HG03139 (cell line): ENCODE results near the gene NEK10.
"Not testable (repeated sequence)": the region's sequence is repeated elsewhere in the genome, so short reads cannot be mapped to it uniquely, and the experiment has no call there.

Experiments
- ATAC-seq: cut with Tn5 transposase; IDR thresholded peaks from one replicate; pipeline ENCODE4 v1.9.1; 2021; ENCODE audit not compliant: unreplicated experiment

Gene NEK10

DNA sequence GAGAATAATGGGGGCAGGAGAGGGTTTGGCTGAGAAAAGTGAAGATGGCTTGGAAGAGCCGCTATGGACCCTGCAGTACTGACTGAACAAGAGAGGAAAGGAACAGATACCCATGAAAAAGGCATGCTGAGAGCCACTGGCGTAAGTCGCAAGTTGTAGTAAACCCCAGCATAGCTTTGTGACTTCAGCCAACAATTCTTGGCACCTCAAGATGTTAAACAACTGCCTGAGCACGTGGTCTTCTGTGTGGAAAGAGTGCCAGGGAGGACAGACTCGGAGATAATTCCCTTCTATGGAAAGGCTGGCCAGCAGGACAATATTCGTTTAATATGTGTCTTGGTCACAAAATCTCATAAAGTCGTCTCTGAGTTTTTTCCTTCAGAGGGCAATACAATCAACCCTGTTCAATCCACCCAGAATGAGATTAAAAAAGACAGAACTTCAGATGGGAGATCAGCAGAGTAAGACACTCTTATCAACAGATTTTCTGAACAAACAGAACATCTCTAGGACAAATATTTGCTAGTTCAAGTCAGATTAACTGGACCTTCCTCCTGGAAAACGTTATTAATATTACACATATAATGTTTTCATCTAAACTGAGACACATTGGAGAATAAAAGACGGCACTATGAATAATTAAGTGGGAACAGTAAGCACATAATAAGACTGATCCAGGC lies 49.2 kb downstream of the NEK10 start:
- no peak for ATAC-seq

DNA sequence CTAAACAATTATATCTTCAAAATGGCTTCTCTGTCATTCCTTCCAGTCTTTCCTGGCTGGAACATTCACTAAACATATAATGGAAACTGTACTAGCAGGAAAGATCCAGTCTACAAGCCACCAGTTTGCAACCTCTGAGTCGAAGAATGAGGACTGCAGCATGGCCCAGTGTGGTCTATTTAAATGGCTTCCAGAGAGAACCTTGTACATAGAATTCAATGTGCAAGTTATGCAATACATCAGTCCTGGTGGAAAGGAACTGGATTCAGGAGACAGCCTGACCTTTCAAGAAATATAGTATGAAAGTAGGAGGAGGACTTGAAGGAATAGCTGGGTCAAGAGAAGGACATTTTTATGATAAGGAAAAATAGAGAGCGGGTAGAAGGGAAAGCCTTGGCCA lies 49.9 kb downstream of the NEK10 start:
- ATAC-seq, result no peak

DNA sequence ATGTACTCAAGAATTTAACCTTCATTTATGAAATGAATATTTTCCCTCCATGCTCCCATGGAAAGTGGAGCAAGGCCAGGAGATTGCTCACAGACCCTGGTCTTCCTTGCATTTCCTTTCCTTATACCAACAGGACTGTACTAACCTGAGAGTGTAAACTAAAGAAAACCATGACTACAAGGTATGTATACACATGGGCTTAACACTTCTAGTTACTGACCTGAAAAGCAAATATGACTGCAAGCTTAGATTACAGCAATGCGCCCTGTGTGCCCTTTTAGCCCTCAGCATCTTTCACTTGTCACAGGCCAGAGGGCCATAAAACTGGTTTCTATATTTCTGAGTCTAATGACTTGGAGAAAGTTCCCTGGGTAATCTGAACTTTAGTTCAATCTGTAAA lies 52.1 kb downstream of the NEK10 start:
- no peak for ATAC-seq

DNA sequence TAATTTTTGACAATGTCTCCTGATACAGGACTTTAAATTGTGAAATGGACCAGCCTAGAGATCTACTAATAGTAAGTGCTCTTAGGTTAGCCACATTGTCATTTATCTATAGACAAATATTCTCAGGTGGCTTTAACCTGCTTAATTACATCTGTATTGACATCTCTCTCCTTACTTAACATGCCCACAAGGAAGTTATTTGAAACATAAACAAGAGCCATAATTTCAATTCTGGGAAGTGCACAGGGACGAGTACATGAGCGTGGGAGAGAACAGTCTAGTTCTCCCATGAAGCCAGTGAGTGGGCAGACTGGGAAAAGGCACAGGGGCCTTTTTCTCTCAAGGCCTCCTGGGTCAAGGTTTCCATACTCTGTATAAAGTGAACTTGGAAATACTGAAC lies 54.2 kb downstream of the NEK10 start:
- ATAC-seq, result no peak

DNA sequence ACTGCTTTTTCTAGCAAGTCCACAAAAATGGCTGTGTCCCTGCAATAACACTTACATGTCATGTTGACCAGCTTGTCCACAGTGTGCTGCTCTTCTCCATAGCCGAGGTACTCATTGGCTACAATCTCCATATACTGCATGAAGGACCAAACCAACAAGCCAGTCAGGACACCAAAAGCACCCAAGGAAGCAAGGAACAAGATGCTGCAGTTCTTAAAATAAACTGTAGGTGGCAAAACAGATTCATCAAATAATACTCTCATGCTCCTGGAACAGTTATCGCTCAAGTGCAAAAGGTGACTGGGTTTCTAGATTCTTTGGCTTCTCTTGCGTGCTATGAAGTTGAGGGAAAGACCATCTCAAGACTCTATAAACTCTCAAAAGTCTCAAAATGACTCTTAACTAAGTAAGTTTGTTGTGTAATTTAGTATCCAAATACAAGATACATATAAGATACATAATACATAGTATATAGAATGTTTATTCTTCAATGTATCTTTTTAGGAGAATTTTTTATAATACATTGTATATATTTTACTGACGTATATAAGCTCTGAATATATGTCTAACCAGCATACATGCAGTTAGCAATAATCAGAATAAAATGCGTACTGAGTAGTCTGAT lies 57.0 kb downstream of the NEK10 start:
- peak; percentile 91 for ATAC-seq

DNA sequence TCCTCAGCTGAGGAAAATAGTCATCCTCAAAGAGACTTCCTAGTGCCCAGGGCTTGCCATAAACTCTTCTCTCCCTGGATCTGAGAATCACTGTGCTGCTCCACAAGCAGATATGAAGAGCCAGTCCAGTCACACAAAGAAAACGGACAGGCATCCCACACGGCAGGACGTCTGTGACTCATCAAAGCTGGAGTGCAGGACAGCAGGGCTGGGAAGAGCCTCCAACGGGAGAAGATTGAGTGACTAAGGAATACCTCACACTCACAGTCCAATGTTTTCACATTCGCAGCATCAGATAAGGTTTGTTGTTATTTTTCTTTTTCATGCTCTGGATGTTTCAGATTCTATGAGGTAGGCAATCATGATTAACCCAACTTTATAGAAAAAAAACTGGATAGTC lies 57.8 kb downstream of the NEK10 start:
- no peak for ATAC-seq

DNA sequence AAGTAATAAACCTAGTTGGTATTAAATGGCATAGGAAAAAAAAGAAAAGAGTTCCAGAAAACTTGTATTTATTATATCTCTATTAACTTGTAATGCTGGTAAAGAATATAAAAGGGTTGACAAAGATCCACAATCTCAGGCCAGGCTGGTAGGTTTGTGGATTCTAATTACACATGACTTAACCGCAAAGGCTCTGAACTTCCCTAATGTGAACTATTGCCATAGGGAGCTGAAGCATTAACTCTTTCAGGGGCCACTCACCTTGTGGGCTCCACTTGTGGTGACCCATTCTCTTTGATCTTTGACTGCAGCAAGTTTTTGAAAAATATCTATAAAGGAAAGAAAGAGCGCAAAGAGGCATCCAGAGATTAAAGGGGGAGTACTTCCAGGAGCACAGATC lies 58.5 kb downstream of the NEK10 start:
- no peak for ATAC-seq

DNA sequence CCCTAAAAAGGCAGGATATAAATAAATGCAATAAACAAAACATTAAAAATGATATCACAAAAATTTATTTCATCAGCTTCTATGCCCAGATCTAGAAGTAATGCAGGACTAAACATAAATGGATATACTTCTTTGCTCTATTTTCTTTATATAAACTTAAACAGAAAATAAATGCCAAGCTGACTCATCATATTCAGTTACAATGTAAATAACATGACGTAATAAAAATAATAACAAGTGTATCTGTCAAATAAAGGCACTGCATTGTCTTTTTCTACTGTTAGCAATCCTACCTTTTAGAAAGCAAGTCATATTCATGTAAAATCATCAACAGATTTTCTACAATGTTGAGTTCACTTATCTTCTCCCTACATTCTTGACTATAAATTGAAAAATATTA lies 61.6 kb downstream of the NEK10 start:
- no peak for ATAC-seq

DNA sequence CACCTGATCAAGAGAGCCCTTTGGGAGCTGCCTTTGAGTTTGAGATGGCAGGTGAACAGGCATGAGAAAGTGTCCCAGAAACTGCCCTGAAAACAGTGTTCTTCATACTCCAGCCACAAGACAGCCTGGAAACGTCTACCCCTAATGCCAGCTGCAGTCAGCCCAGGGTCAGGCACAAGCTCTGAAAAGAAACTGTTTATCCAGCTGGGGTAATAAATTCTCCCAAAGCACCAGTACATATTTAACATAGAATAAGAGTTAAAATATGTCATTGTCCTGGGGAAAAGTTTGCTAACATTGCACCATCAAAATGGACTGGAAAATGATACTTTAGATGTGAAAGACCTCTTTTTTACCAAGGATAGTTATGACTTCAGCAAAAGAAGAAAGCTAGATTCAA lies 66.3 kb downstream of the NEK10 start:
- no peak for ATAC-seq

DNA sequence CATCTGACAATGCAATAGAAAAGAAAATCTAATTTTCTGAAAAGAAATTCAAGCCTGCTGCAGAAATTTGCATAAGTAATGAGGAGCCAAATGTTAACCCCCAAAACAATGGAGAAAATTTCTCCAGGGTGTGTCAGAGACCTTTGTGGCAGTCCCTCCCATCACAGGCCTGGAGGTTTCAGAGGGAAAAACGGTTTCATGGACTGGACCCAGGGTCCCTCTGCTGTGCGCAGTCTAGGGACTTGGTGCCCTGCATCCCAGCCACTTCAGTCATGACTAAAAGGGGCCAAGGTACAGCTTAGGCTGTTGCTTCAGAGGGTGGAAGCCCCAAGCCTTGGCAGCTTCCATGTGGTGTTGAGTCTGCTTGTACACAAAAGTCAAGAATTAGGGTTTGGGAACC lies 70.2 kb downstream of the NEK10 start:
- ATAC-seq, result not testable (repeated sequence)

DNA sequence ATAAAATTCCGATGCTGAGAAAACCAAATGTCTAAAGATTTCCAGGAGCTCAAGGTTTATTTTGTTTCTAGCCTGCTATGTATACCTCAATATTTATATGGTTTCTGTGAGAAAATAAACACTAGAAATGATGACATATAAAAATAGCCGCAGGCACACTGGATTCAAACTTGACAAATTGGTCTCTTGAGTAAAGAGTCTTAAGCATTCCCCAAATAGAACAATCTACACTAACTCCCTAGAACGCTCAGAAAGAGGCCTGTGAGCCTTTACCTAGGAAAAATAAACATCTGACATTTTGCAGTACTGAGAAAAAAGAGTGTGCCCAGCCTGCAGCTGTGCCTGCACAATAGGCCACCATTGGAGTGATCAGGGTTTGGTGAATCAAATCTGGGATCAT lies 75.2 kb downstream of the NEK10 start:
- ATAC-seq, result no peak

DNA sequence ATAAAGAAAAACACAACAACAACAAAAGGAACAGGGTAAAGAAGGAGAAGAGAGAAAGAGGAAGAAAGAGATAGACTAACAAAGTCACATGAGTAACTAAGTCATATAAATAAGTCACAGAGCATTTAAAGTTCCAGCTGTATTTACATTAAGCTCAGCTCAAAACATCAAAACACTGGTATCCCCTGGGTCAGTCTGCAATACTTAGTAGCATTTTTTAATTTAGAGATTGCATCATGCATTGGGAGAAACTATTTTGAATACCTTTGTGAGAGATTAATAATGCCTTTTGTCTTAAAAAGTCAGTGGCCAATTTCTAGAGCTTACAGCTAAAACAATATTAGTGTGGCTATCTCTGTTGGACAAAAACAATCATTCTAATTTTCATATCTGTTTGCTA lies 78.4 kb downstream of the NEK10 start:
- ATAC-seq, result no peak

DNA sequence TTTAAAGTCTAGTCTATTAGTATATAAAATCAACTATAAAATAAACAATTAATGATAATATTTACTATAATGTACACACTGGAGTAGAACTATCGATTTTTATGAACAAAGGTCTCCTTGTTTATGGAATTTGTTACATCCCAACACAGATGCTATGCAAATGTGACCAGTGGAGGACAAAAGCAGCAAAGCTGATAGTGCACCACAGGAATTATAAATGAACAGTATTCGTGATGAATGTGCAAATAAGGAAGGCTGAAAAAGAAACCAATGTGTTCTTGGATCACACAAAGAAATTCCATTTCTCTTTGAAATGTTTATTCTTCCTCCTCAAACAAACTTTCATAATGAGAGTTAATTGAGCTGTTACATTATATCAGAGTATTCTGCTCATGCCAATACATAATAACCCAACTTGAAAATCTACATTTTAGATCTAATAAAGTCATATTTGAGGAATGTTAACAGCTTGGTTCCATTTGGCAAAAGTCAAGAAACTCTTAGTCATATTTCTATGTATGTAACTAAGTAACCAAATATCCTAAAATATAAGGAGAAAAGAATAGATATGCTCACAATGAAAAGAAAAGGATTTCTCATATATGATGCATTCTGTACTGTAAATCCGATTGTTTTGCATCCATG lies 79.3 kb downstream of the NEK10 start:
- no peak for ATAC-seq

DNA sequence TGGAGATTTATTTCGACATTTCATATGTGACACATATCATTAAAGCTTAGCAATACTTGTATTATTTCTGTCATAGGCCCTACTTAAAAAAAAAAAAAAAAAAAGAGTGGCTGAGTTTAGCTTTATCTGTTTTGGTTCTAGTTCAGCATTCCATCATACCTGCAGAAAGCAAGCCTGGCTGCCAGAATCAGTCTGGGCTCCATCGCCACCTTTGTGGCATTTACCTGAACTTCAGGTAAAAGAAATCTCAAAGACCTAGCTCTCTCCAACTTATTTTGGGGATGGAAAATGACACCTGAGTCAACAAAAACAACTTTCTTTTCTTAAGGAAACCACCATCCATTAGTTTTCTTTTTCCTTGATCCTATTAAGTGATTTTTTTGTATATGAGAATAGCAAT lies 82.1 kb downstream of the NEK10 start:
- ATAC-seq, result no peak

DNA sequence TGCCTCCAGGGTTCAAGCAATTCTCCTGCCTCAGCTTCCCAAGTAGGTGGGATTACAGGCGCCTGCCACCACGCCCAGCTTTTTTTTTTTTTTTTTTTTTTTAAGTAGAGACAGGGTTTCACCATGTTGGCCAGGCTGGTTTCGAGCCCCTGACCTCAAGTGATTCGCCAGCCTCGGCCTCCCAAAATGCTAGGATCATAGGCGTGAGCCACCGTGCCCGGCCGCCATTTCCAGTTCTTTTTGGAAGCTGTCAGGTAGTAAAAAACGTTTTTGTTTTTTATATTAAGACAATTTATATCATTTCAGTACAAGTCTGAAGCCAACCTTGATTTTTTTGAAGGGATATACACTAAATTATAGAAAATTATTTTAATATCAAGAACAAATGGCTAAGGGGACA lies 82.7 kb downstream of the NEK10 start:
- ATAC-seq, result not testable (repeated sequence)

DNA sequence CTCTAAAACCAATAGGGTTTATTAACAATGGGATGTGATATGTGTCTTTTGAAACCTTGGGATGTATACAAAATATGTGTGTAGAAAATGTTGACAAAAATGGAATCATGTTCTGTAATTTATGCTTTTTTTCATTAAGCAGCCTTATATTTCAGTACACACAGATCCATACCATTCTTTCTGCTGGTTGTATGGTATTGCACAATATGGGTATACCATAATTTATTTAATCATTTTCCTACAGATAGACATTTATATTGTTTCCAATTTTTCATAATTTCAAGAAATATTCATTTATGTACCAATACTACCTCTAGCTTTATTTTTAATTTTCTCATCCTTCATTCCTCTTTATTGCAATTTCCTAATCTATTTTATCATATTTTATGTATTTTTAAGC lies 83.5 kb downstream of the NEK10 start:
- ATAC-seq, result no peak

DNA sequence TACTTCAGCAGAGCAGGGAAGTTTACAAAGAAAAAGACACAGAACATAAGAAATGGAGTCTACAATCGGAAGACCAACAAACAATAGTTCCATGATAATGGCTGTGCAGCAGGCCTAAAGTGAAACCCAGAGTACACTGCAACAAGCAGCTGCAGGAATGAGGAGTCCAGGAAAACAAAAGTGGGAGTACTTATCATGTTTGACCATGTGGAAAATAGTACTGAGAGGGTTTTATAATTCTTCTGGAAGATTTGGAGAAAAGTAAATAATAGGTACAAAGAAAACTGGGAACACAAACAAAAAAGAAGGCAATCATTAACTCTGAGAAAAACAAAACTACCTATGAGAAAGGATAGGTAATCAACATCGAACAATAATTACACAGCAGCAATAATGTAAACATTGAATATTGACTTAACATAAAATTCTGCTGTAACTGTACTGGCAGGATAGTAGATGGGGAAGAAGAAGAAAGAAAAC lies 87.5 kb downstream of the NEK10 start:
- no peak for ATAC-seq

DNA sequence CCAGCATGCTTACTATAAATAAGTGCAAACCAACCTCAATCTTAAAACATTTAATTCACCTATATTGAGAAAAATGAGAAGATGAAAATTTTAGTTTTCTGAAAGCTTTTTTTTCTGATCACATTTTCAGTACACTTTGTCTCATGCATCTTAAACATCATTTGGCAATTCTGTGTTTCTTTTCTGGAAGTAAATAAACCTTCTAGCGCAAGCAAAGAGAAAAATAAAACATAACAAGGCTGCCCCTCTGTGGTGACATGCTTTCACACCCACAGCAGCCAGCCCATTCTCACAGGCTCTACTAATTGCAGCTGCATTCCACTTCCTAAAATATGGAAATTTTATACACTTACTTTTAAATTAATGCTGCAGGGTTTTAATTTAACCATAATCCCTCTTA lies 90.1 kb downstream of the NEK10 start:
- no peak for ATAC-seq

DNA sequence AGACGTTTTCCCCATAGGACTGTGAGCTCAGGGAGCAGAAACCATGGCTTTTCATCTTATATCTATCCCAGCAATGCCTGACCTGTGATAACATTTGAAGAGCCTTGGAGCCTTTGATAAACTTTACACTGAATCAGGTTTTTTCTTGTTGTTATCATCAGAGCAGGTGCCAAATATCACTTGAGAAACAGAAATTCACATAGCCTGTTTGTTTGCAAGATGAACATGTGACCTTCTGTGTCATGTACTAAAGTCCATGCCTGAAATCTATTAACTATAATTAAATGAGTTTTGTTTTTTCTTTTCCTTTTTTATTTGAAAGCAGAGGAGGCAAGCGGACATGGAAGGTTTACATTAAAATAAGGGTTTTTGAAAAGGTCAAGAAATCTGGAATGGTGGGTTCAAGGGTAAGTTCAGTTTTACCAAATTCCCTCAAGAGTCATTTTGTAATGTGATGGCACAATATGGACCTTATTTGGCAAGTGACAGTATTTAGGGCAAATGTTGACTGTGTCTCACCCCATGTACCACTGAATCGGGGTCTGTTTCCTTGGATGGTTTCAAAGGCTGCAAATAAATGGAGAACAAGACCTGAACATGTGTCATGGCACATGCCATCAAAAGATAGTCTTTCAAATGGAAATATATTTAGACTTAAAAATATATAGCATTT lies 90.7 kb downstream of the NEK10 start:
- ATAC-seq, result no peak

DNA sequence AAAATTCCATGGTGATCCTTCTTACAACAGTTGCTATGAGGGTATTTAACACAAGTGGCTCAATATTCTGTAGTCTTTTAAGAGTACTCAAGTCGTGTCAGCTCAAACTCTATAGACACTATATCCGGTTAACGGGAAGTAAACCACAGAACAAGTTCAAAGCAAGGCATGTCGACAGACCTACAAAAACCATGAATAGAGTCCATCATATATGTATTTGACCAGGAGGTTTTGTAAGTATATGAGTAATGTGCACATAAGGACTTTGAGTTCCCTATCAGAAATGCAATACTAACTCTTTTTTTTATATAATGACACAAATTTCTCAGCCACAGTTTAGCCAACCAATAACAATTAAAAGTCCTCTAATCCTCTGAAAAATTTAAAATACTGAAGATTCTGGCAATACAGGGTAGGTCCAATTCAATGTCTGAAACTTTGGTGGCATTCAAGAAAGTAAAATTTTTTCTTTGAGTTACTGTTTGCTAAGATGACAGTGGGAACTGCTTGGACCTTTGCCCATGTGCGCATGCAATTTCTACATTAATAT lies 93.7 kb downstream of the NEK10 start:
- ATAC-seq, result no peak

DNA sequence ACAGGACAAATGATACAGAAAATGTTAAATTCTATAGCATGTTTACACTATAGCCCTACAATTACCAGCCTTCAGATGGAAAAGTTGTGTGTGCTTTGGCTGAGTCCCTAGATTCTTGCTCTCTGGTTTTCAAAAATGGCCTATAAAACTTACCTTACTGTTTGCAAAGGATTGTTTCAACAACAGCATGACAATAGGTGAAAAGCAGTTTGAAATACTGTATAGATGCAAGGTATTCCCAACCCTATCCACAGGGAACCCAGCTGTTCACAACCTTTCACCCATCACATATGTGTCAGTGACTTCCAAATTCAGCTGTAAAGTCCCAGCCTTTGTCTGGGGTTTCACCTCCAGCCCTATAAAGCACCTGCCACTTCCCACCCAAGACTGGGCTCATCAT lies 97.3 kb downstream of the NEK10 start:
- no peak for ATAC-seq

DNA sequence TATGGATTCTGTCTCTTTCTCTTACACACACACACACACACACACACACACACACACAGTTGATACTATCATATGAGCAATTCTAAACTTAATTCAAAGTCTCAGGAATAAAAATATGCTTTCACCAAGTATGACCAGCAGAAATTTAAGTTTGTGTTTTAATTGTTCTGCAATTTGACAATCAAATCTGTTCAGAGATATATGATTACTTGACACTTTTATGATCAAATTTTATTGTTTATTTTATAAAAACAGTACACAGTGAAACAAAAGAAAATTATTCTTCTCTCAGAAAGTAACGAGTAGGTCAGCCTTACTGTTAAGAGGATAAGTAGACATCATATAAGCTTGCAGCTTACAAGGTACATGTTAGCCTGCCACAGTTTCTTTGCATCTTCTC lies 114.3 kb downstream of the NEK10 start:
- no peak for ATAC-seq
